ENCODE results near the gene MCUB.

MCUB gene

DNA sequence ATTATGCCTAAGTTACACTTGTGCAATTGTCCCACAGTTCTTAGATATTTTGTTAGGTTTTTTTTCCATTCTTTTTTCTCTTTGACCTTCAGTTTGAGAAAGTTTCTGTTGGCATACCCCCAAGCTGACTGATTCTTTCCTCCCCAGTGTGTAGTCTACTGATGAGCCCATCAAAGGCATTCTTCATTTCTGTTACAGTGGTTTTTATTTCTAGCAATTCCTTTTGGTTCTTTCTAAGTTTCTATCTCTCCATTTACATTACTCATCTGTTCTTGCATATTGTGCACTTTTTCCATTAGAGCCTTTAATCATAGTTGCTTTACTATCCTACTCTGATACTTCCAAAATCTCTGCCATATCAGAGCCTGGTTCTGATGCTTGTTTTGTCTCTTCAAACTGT lies 111.3 kb downstream of the MCUB start:
- H3K36me3 ChIP-seq (ENCODE audit: control insufficient read depth, insufficient read depth, low read length): no peaks in the 10 kb centered on the region
- H3K27me3 ChIP-seq (replicated peaks; ENCODE audit: control insufficient read depth, insufficient read depth, low read length): no peaks in the 10 kb centered on the region
- H3K4me3 ChIP-seq (replicated peaks; ENCODE audit: low read depth, low read length): no peak overlapping the region
- TF ChIP-seq, protein P1, sequence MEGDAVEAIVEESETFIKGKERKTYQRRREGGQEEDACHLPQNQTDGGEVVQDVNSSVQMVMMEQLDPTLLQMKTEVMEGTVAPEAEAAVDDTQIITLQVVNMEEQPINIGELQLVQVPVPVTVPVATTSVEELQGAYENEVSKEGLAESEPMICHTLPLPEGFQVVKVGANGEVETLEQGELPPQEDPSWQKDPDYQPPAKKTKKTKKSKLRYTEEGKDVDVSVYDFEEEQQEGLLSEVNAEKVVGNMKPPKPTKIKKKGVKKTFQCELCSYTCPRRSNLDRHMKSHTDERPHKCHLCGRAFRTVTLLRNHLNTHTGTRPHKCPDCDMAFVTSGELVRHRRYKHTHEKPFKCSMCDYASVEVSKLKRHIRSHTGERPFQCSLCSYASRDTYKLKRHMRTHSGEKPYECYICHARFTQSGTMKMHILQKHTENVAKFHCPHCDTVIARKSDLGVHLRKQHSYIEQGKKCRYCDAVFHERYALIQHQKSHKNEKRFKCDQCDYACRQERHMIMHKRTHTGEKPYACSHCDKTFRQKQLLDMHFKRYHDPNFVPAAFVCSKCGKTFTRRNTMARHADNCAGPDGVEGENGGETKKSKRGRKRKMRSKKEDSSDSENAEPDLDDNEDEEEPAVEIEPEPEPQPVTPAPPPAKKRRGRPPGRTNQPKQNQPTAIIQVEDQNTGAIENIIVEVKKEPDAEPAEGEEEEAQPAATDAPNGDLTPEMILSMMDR (IDR thresholded peaks at IDR 0.05; ENCODE audit: insufficient read depth, low read length, poor library complexity, severe bottlenecking): no peak
- no peak for DNase-seq (ENCODE audit: extremely low read depth, insufficient read length)

DNA sequence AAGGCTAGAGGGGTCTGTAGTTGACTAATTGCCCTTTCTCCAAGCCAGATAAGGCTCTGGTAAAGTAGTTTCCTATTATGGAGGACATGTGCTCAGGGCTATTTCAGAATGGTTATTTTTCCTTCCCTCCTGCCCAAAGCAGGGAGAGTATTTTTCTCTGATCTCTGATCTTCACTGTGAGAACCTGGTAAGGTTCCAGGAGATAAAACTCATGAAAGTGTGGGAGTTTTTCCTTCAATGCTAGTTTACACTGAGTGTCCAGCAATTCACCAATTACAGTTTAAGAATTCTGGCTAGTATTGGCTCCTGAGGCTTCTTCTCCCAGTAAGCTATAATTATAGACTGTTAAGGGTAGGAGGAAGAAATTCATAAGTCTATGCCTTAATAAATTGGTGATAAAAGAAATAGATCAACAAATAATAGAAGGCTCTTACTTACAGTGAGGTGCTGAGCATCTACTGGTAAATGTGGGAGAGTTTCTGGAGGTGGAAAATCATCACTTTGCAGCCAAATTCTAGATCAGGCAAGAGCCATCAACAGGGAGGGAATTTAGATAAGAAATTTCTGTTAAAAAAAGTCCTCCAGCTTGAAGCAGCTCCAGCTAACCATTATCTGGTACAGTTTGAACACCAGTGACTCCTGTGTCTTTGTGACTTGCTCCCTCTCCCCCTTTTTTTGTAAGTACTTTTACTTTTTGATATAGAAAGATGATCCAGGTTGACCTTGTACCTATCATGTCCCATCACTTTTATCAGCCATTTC lies 112.3 kb downstream of the MCUB start:
- TF ChIP-seq, protein P1 (IDR thresholded peaks at IDR 0.05; ENCODE audit: insufficient read depth, low read length, poor library complexity, severe bottlenecking): no peak
- H3K27me3 ChIP-seq (replicated peaks; ENCODE audit: control insufficient read depth, insufficient read depth, low read length): no peaks in the 10 kb centered on the region
- H3K4me3 ChIP-seq (replicated peaks; ENCODE audit: low read depth, low read length): no peak overlapping the region
- DNase-seq (ENCODE audit: extremely low read depth, insufficient read length): no peak
- H3K36me3 ChIP-seq (ENCODE audit: control insufficient read depth, insufficient read depth, low read length): no peaks in the 10 kb centered on the region

DNA sequence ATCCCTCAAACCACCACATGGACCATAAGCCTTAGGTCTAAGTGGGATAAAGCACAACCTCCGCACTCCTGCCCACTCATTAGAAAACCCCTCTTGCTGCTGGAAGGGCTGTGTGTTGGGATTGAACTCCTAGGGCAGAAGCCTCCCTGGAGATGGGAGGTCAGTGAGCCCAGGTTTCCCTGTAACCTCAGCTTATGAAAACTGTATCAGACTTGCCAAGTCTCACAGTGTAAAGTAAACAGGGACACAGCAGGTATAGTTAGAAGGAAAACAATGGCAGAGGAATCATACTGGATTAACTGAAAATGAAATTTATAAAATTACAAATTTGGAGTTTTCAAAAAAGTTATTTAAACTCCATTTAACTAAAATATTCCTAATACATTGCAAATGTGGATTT lies 113.3 kb downstream of the MCUB start:
- TF ChIP-seq, protein P1 (IDR thresholded peaks at IDR 0.05; ENCODE audit: insufficient read depth, low read length, poor library complexity, severe bottlenecking): no peak
- Histone ChIP-seq H3K27me3 (replicated peaks; ENCODE audit: control insufficient read depth, insufficient read depth, low read length) (no peaks in the 10 kb centered on the region), H3K36me3 (ENCODE audit: control insufficient read depth, insufficient read depth, low read length) (no peaks in the 10 kb centered on the region), H3K4me3 (replicated peaks; ENCODE audit: low read depth, low read length) (no peak overlapping the region)
- DNase-seq (ENCODE audit: extremely low read depth, insufficient read length): no peak

DNA sequence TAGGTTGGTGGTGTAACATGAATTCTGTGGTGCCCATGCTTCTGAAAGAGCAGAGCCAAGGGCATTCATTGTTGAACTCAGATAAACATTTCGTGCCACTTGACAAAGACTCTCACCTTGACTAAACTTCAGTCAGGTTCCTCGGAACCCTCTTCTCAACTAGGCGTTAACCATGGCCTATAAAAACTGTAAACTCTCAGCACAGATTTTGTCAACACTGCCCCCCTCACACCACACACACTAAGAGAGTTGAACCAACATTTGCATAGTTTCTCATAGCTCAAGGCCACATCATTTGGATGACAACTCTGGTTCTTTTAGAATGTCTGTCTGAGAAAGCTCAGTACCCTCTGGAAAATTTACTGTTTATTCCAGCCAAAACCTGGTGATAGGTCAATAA lies 115.1 kb downstream of the MCUB start:
- Histone ChIP-seq H3K27me3 (replicated peaks; ENCODE audit: control insufficient read depth, insufficient read depth, low read length) (no peaks in the 10 kb centered on the region), H3K36me3 (ENCODE audit: control insufficient read depth, insufficient read depth, low read length) (no peaks in the 10 kb centered on the region), H3K4me3 (replicated peaks; ENCODE audit: low read depth, low read length) (no peak overlapping the region)
- TF ChIP-seq, protein P1 (IDR thresholded peaks at IDR 0.05; ENCODE audit: insufficient read depth, low read length, poor library complexity, severe bottlenecking): no peak
- DNase-seq (ENCODE audit: extremely low read depth, insufficient read length): no peak

DNA sequence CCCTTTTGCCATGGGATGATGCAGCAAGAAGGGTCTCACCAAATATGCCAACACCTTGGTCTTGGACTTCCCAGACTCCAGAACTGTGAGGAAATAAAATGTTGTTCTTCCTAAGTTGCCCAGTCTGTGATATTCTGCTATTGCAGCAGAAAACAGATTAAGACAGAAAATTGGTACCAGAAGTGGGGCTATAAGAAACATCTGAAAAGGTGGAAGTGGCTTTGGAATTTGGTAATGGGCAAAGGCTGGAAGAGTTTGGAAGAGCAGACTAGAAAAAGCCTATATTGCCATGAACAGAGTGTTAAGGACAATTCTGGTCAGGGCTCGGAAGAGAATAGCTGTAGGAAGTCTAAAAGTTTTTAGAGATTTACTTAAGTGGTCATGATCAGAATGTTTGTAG lies 115.8 kb downstream of the MCUB start:
- TF ChIP-seq, protein P1 (IDR thresholded peaks at IDR 0.05; ENCODE audit: insufficient read depth, low read length, poor library complexity, severe bottlenecking): no peak
- DNase-seq (ENCODE audit: extremely low read depth, insufficient read length): no peak
- H3K27me3 ChIP-seq (replicated peaks; ENCODE audit: control insufficient read depth, insufficient read depth, low read length): no peaks in the 10 kb centered on the region

More for the DNA sequence above, 115.8 kb downstream of the MCUB start:
- Histone ChIP-seq H3K36me3 (ENCODE audit: control insufficient read depth, insufficient read depth, low read length) (no peaks in the 10 kb centered on the region), H3K4me3 (replicated peaks; ENCODE audit: low read depth, low read length) (no peak overlapping the region)
